HG02610 (cell line): ENCODE data around the gene SERPINB6.
"Not testable (repeated sequence)": the region's sequence is repeated elsewhere in the genome, so short reads cannot be mapped to it uniquely, and the experiment has no call there.

Experiments used
- ATAC-seq: cut with Tn5 transposase; IDR thresholded peaks from one replicate; pipeline ENCODE4 v1.9.1; 2021; ENCODE audit warnings: mild to moderate bottlenecking, moderate library complexity; ENCODE audit not compliant: unreplicated experiment

Gene SERPINB6

DNA sequence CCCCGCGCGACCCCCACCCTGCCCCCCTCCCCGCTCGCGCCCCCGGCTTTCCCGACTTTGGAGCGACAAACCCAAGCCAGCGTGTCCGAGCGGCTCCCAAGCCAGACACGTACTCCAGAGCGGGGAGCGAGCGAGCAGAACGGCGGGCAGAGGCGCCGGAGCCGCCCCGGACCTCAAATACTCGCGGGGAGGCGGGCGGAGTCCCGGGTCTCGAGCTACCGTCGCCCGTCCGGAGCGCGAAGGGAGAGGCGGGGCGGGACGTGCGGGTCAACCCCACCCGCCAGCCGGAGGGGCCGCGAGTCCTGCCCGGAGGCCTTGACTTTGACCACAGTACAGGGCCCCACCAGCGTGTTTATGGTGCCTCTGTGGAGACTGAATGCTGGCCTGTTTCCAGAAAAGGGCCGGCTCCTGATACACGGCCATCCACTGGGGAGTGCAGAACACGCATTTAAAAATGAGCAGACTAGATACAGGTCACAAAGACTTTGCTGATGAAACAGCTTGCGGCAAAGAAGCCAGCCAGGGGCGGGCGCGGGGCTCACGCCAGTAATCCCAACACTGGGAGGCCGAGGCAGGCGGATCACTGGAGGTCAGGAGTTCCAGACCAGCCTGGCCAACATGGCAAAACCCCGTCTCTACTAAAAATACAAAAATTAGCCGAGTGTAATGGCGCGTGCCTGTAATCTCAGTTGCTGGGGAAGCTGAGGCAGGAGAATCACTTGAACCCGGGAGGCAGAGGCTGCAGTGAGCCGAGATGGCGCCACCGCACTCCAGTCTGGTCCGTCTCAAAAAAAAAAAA is at the start of gene SERPINB6:
SERPINB6 (minus strand) TSS at position 148 of the 799 bp plus-strand sequence. CDS start 12,235 bp downstream, outside the sequence.
- no peak for ATAC-seq

DNA sequence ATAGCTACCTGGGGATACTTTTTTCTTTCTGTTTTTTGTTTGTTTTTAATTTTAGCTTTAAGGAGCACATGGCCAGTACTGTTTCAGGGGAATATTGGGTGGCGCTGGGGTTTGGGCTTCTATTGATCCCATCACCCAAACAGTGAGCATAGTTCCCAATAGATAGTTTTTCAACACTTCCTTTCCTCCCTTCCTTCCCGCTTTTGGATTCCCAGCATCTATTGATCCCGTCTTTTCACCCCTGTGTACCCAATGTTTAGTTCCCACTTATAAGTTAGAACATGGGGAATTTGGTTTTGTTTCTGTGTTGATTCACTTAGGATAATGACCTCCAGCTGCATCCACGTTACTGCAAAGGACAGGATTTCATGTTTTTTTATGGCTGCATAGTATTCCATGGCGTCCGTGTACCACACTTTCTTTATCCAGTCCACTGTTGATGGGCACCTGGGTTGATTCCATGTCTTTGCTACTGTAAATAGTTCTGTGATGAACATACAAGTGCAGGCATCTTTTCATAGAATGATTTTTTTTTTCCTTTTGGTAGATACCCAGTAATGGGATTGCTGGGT is 48.5 kb upstream of the SERPINB6 start:
- no peak for ATAC-seq

DNA sequence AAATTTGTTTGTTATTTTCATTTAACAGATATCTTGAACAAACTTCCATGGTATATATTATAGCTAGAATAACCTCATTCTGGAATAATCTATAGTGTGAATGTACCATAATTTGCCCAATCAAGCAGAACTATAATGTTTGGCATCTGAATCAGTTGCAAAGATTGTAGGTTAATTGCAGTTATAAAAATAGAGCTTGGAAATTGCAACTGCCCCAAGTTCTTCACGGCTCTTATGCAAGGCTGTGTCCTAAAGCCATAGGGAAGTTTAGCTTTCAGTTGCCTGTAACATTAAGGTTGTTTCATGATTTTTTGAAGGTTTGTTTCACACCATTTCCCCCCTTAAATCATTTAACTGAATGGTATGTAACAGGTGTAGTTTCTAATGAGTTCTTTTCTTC is 47.7 kb upstream of the SERPINB6 start:
- ATAC-seq, result no peak

DNA sequence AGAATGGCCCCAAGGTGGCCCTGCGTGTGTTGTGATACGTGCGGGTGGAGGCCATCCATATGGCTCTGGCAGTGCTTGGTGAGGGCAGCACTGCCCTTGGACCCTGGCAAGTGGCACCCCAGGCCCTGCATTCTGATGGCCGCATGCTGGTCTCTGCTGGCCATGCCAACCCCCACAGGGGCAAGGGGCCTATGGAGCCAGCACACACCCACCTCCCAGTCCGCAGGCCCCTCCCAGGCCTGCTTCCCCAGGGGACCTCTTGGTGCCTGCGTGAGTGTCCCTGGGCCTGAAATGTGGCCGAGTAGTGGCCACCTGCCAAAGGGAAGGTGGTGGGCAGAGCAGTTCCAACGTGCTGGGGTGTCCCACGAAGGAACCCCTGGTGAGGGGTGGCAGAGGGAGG is 45.9 kb upstream of the SERPINB6 start:
- no peak for ATAC-seq

DNA sequence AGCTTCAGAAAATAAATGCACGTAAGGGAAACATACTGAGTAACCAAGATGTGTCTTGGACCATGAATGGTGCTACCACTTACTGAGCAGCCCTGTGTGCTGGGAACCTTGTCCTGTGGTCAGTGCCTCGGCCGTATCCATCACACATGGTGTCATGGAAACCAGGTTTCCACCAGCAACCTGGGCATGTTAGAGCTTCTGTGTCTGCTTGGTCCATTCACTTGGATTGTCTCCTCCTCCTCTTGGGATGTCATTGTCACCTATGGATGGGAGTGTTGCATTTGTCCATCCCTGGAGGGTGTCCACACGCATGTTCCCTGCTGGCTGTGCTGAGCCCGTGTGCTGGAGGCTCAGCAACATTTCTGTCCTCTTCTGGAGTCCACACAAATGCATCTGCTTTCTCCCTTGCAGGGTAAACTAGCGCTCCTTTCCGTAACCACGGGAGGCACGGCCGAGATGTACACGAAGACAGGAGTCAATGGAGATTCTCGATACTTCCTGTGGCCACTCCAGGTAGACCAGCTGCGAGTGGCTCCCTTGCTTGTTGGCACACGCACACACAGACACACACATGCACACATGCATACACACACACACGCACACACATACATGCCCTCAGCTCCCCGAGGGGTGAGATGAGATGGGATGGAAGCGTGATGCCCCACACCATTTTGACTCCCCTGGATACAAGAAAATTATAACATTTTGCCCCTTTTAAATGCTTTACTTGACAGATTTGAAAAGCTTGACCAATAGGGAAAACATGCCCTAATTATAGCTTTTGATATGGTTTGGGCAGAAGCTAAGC is 45.3 kb upstream of the SERPINB6 start:
- ATAC-seq, result no peak

DNA sequence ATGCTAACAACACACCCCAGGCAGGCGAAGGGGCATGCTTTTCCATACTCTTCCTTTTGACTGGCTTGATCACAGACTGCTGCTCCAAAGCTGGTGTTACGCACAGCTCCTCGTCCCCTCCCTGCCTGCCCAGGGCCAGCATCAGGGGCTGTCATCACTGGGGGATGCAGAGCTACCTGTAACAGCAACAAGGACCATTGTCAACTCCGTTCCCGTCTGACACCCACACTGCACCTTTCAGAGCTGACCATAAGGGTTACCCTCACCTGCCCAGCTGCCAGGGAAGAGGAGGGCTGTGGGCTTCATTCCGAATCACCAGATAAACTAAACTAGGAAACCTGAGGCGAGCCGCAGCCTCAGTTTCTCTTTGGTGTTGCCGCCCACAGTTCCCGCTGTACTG is 43.8 kb upstream of the SERPINB6 start:
- no peak for ATAC-seq

DNA sequence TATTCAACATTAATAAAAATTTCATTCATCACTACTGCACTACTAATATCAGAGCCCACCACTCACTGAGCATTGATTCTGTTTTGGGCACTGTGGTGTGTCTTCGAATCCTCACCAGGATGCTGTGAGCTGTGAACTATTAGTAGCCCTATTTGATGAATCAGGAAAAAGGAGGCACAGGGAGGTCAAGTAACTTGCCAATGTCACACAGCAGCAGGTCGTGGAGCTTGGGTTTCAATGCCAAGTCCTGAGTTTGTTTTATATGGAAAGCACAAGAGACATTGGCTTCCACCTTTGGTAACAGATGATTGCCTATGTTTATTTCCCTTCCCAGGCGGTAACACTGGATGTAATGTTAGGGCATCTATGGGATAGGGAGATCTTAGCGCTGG is 43.3 kb upstream of the SERPINB6 start:
- ATAC-seq, result no peak

DNA sequence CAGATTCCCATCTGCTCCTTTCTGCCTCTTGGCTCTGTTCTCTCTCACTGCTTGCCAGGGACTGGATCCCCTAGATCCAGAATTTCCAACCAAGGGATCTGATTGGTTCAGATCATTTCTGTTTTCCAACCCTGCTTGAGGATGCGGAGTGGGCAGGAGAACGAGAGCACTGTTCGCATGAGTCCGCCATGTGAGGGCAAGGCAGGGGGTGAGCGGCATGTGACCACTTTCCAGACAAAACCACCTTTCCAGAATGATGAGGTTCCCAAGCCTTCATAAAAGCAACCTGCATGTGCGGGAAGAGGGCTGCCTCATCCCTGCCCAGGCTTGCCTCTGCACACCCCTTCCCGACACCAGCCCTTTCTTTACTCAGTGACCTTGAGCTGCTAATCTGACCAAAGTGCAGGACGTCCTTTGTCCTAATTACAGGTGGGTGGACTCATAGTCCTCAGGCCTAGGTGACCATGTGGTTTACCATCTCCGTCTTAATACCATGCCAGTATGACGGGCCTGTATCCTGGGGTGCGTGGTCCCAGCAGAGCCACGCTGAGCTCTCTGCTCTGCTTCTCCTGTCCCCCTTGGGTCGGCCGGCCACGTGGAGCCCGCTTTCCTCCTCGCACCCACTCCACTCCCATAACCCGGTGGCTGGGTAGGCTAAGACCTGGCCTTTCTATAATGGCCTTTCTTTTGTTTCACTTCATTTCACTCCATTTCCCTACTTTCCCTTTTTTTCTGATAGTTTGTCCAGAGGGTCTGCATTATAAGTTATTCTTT is 42.7 kb upstream of the SERPINB6 start:
- ATAC-seq, result no peak

DNA sequence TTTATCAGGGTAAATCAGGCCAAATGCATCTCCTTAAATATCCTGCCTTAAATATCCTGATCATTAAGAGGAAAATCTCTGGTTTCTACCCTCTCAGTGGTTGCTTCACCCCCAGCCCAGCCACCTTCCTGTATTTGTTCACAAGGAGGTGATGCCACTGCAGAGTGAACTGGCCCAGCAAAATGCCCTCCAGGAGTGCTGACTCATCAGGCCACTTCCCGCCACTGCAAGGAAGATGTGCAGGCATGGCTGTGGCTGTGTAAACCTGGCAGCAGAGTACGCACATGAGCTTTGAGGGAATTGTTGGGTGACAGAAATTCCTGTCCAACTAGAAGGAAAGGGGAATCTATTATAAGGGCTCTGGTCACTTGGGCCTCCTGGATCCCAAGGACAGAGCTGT is 42.1 kb upstream of the SERPINB6 start:
- no peak for ATAC-seq

DNA sequence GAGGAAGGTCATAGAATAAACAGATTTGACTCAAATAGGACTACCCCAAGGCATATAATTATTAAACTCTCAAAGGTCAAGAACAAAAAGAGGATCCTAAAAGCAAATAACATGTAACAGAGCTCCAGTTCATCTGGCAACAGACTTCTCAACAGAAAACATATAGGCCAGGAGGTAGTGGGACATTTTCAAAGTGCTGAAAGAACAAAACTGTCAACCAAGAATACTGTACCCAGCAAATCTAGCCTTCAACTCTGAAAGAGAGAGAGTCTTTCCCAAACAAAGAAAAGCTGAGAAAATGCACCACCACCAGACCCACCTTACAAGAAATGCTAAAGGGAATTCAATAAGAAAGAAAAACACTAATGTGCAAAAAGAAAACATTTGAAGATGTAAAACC is 40.2 kb upstream of the SERPINB6 start:
- no peak for ATAC-seq

DNA sequence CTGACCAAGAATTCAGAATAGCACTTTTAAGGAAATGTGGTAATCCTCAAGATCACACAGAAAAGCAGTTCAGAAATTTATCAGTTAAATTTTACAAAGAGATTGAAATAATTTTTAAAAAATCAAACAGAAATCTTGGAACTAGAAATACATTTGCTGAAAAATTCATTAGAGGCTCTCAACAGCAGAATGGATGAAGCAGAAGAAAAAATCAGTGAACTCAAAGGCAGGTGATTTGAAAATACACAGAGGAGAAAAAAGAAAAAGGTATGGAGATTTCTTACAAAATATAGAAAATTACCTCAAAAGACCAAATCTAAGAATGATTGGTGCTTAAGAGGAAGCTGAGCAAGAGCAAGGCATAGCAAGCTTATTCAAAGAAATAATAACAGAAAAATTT is 39.8 kb upstream of the SERPINB6 start:
- no peak for ATAC-seq

DNA sequence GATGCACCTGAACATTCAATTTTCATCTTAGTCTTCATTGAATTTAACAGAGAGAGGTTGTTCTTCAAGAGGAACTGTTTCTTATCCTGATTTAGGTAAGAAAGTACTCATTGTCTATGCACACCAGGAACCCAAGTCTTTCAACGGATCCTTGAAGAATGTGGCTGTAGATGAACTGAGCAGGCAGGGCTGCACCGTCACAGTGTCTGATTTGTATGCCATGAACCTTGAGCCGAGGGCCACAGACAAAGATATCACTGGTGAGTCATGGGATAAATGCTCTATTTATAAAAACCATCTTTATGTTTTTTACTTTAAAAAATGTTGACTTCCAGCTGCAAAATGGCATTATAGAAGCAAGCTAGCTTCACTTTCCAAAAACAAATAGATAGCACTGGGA is 38.6 kb upstream of the SERPINB6 start:
- no peak for ATAC-seq

DNA sequence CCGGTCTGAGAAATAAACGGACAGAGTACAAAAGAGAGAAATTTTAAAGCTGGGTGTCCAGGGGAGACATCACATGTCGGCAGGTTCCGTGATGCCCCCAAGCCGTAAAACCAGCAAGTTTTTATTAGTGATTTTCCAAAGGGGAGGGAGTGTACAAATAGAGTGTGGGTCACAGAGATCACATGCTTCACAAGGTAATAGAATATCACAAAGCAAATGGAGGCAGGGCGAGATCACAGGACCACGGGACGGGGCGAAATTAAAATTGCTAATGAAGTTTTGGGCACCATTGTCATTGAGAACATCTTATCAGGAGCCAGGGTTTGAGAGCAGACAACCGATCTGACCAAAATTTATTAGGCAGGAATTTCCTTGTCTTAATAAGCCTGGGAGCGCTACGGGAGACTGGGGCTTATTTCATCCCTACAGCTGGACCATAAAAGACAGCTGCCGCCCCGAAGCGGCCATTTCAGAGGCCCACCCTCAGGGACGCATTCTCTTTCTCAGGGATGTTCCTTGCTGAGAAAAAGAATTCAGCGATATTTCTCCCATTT is 37.4 kb upstream of the SERPINB6 start:
- ATAC-seq, result not testable (repeated sequence)

DNA sequence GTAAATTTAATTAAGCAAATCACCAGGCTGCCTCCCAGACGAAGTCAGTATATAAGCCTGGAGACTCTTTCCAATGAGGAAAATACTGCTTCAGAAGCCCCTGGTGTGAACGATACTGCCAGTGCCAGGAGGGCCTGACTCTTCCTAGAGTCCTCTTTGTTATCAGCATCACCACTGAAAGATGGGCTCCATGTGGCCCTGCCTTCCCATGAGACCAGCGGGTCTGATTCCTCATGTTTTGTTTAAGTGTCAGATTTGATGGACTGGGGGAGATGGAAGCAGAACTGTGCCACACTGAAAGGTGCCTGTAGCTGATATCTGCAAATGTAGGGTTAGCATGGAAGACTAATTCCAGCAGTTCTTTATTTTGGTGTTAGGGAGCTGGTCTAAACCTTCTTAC is 36.2 kb upstream of the SERPINB6 start:
- ATAC-seq, result no peak

DNA sequence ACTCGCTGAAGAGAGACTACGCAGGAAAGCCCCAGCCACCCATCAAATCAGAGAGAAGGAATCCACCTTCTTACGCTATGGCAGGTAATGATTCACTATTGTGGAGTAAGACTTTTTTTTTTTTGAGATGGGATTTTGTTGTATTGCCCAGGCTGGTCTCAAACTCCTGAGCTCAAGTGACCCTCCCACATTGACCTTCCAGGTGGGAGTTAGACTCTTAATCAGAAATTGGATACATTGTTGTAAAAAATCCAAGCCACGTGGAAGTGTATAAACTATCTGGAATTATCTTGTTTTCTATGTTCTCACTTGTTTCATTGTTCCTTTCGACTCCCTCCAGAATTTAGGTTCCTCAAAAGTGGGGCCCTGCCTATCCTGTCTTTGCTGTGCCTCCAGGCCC is 35.1 kb upstream of the SERPINB6 start:
- ATAC-seq, result no peak

DNA sequence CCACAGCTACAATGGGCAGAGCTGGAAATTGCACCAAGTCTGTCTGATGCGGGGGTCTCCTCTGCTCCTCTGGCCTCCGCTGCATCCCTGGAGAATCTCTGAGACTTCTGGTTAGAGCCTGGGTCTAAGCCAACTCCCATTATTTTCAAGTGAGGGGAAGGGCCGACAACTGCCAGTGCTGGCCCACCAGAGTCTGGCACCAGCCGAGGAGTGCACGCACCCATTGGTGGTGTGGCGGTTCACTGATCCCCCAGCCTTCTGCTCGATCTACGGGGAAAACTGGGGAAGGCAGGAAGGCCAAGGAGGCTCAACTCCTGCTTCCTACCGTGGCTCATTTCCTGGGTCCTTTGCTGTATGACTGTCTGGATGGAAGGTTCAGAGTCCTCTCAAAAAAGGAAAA is 34.5 kb upstream of the SERPINB6 start:
- no peak for ATAC-seq

DNA sequence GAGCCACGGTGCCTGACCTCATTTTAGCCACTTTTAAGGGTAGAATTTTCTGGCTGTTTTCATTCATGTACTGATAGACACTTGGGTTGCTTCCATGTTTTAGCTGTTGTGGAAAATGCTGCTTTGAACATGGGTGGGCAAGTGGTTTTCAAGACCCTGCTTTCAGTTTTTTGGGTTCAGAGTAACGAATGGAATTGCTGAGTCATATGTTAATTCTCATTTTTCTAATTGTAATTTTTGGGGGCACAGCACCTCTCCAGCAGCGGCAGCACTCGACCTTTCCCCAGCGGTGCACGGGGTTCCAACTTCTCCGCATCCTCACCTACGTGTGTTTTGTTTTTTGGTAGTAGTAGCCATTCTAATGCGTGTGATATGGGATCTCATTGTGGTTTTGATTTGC is 33.7 kb upstream of the SERPINB6 start:
- ATAC-seq, result no peak

DNA sequence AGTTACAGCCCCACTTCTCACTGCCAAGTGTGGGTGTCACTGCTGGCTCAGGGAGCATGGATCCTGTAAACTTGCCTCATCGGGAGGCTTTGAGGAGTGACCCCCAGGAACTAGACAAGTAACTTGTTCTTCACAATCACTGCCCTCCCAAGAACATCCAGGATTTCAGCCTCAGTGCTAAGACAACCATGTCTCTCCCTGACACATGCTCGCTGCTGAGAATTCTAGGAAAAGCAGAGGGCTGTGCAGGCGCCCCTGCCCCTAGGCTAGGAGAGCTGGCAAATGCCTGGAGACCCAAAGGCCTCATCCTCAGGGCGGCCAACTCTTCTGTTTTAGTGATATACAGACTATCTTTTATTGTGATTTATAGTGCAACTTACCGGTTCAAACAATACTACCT is 31.9 kb upstream of the SERPINB6 start:
- not testable (repeated sequence) for ATAC-seq

DNA sequence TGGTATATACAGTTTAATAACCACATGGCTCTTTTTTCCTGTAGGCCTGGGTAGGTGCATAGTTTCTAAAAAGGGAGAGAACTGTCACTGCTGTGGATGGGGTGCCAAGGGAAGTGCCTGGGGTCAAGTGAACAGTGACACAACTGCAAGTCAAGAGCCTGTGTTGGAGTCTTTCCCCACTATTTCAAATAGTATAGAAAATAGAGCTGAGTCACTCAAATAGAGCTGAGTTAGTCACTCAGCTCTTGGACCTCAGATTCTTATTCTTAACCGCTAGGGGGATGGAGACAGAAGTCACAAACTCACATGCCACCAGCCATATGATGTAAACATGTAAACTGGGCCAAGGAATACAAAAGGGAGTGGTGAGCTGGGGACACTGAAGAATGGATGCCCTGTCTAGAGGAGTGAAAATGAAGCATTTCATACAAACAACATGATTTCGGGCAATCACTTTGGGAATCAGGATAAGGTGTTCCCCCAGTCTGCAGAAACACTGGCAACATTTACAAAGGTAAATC is 30.5 kb upstream of the SERPINB6 start:
- ATAC-seq, result no peak

DNA sequence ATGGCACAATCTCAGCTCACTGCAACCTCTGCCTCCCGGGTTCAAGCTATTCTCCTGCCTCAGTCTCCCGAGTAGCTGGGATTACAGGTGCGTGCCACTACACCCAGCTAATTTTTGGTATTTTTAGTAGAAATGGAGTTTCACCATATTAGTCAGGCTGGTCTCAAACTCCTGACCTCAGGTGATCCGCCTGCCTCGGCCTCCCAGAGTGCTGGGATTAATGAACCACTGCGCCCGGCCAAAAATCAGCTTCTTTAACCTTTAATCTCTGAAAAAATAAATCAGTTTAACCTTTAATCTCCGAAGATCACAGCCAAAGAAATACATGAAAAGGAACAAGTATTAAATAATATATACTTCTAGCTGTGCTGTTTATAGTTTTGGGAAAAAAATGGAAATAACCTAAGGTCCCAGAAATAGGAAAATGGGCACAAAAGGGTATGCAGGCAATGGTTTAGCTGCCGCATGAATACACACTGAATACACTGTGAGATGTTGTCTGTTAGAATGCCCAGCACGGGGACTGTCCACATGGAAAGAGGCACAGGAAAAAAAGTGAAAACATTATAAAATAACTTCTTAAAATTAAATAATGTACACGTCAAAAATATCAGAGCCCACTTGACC is 29.9 kb upstream of the SERPINB6 start:
- ATAC-seq, result no peak
